Sigmoid colon (tissue), 7 donors: Measurements from ENCODE around the gene OOSP3. TPM values are rescaled to one million over a fixed set of nuclear protein-coding genes. Genes with fewer than 3 reads are reported as not detected.

Experiments
- DNase-seq: peaks from one replicate; pipeline ENCODE4 v3.0.0-alpha.2; 2019
- H3K27ac ChIP-seq, 4 donors: fragments of 200-600 bp; sonication (generic); one replicate each; pipeline ENCODE4 v1.5.1; 2016 to 2019; ENCODE audit warnings: mild to moderate bottlenecking in 1 of 4
- H3K27me3 ChIP-seq, 3 donors: fragments of 200-600 bp; sonication (generic); one replicate each; pipeline ENCODE4 v1.5.1; 2019; ENCODE audit warnings: mild to moderate bottlenecking in 1 of 3
- H3K36me3 ChIP-seq, 4 donors: fragments of 200-600 bp; sonication (generic); one replicate each; pipeline ENCODE4 v1.5.1; 2016 to 2019
- H3K4me1 ChIP-seq, 4 donors: fragments of 200-600 bp; sonication (generic); one replicate each; pipeline ENCODE4 v1.5.1; 2017 to 2019
- H3K4me3 ChIP-seq, 4 donors: fragments of 200-600 bp; sonication (generic); one replicate each; pipeline ENCODE4 v1.5.1; 2017 to 2019; ENCODE audit warnings: mild to moderate bottlenecking in 2 of 4, moderate library complexity in 1 of 4
- H3K9me3 ChIP-seq, 4 donors: fragments of 200-600 bp in 3 of 4; sonication (generic) in 3 of 4; one replicate each; pipeline versions ENCODE4 v1.5.1 to v1.6.1; 2013 to 2019
- CTCF ChIP-seq, 4 experiments: fragments of 450-650 bp in 3 of 4; fragments of 200-600 bp in 1 of 4; IDR thresholded peaks; one replicate each; pipeline ENCODE4 v1.5.1; 2016 to 2019; ENCODE audit warnings: antibody characterized with exemption in 4 of 4, mild to moderate bottlenecking in 3 of 4, moderate library complexity in 2 of 4
- EP300 ChIP-seq, 4 donors: sonication (generic); formaldehyde crosslinking; IDR thresholded peaks; one replicate each; pipeline ENCODE4 v1.6.1; 2017; ENCODE audit warnings: antibody characterized with exemption in 4 of 4
- POLR2A ChIP-seq, 2 donors: fragments of 450-650 bp; IDR thresholded peaks; one replicate each; pipeline ENCODE4 v1.6.1; 2016; ENCODE audit warnings: antibody characterized with exemption in 2 of 2, mild to moderate bottlenecking in 2 of 2, moderate library complexity in 2 of 2
- POLR2AphosphoS5 ChIP-seq, 4 donors: sonication (generic); formaldehyde crosslinking; IDR thresholded peaks; one replicate each; pipeline ENCODE4 v1.6.1; 2017; ENCODE audit warnings: antibody characterized with exemption in 4 of 4
- WGBS, 2 donors: extraction: QIAGEN DNeasy Blood & Tissue Kit; methylation state at CpG; one replicate each; pipeline ENCODE4 v1.1.7; 2013; 5-methylcytosine and 5-hydroxymethylcytosine counted together
- intact Hi-C: fragments of 100-400 bp; cut with DNase I; formaldehyde crosslinking; loops from one replicate; pipeline ENCODE4 v1.15.1; 2023
- polyA plus RNA-seq, 3 donors: library from polyadenylated mRNA; stranded (reverse); fragments of 200-250 nt; gene quantifications; one replicate each; pipeline ENCODE4 v1.2.3, GENCODE V29; 2013
- total RNA-seq, 4 donors: library from RNA; depleted of rRNA; stranded (reverse); fragments of >200 nt; gene quantifications; one replicate each; pipeline ENCODE4 v1.1.0, GENCODE V29; 2016
- donor health status: healthy with polysubstance abuse.
- donor health status: Bipolar disorder and iron deficiency.
- donor health status: healthy.

OOSP3 gene
- total and polyA plus RNA-seq, 7 donors, result not detected

GRCh38 chr11:59938718-59939117, 60.1 kb downstream of the OOSP3 start:
- no peaks in the 10 kb centered on the region for H3K27me3 ChIP-seq
- 91 to 98% methylated on average over 3 of the region's 3 CpGs for WGBS, 2 donors
- TF ChIP-seq POLR2AphosphoS5 (IDR thresholded peaks at IDR 0.05) (no peak), POLR2A (IDR thresholded peaks at IDR 0.05) (no peak), CTCF (IDR thresholded peaks at IDR 0.05) (no peak), EP300 (IDR thresholded peaks at IDR 0.05) (no peak)
- H3K4me1 ChIP-seq, result no peaks in the 10 kb centered on the region
- no peaks in the 10 kb centered on the region for H3K9me3 ChIP-seq
- no peaks in the 10 kb centered on the region for H3K36me3 ChIP-seq
- no peak overlapping the region for H3K27ac ChIP-seq
- no peak for DNase-seq
- no peak overlapping the region for H3K4me3 ChIP-seq
- intact Hi-C loops, result no loop called here

- H3K4me3 ChIP-seq, result no peak overlapping the region
- intact Hi-C loops, result no loop called here
- WGBS, 2 donors, result 82 to 84% methylated on average over 2 of the region's 2 CpGs
- no peaks in the 10 kb centered on the region for H3K36me3 ChIP-seq
- DNase-seq, result no peak
- no peaks in the 10 kb centered on the region for H3K27me3 ChIP-seq
- no peak overlapping the region for H3K27ac ChIP-seq
- TF ChIP-seq POLR2AphosphoS5 (IDR thresholded peaks at IDR 0.05), result no peak
- no peak for TF ChIP-seq CTCF (IDR thresholded peaks at IDR 0.05)
- no peak for TF ChIP-seq EP300 (IDR thresholded peaks at IDR 0.05)
- no peak for TF ChIP-seq POLR2A (IDR thresholded peaks at IDR 0.05)
- H3K4me1 ChIP-seq, result no peaks in the 10 kb centered on the region
- H3K9me3 ChIP-seq, result no peaks in the 10 kb centered on the region
These were observed 60.9 kb downstream of the OOSP3 start for GRCh38 chr11:59939482-59939881.

GRCh38 chr11:59941091-59941490, 62.5 kb downstream of the OOSP3 start:
- 87 to 89% methylated on average over 4 of the region's 4 CpGs for WGBS, 2 donors
- Histone ChIP-seq H3K36me3 (no peaks in the 10 kb centered on the region), H3K27me3 (no peaks in the 10 kb centered on the region), H3K4me3 (no peak overlapping the region), H3K4me1 (no peaks in the 10 kb centered on the region), H3K27ac (no peak overlapping the region), H3K9me3 (no peaks in the 10 kb centered on the region)
- intact Hi-C loops, result no loop called here
- no peak for TF ChIP-seq POLR2AphosphoS5 (IDR thresholded peaks at IDR 0.05)
- TF ChIP-seq CTCF (IDR thresholded peaks at IDR 0.05), result no peak
- TF ChIP-seq POLR2A (IDR thresholded peaks at IDR 0.05), result no peak
- TF ChIP-seq EP300 (IDR thresholded peaks at IDR 0.05), result no peak
- DNase-seq, result no peak

- Histone ChIP-seq H3K27me3 (no peaks in the 10 kb centered on the region), H3K27ac (no peak overlapping the region), H3K36me3 (no peaks in the 10 kb centered on the region), H3K9me3 (no peaks in the 10 kb centered on the region), H3K4me1 (no peaks in the 10 kb centered on the region), H3K4me3 (no peak overlapping the region)
- 94 to 97% methylated on average over 3 of the region's 3 CpGs for WGBS, 2 donors
- TF ChIP-seq EP300 (IDR thresholded peaks at IDR 0.05) (no peak), POLR2AphosphoS5 (IDR thresholded peaks at IDR 0.05) (no peak), CTCF (IDR thresholded peaks at IDR 0.05) (no peak), POLR2A (IDR thresholded peaks at IDR 0.05) (no peak)
- no peak for DNase-seq
- intact Hi-C loops, result no loop called here
These were observed 65.6 kb downstream of the OOSP3 start for GRCh38 chr11:59943997-59944714.

- TF ChIP-seq CTCF (IDR thresholded peaks at IDR 0.05) (no peak), EP300 (IDR thresholded peaks at IDR 0.05) (no peak), POLR2AphosphoS5 (IDR thresholded peaks at IDR 0.05) (no peak), POLR2A (IDR thresholded peaks at IDR 0.05) (no peak)
- no peak overlapping the region for H3K27ac ChIP-seq
- H3K36me3 ChIP-seq, result no peaks in the 10 kb centered on the region
- H3K4me3 ChIP-seq, result no peak overlapping the region
- no peaks in the 10 kb centered on the region for H3K9me3 ChIP-seq
- H3K27me3 ChIP-seq, result no peaks in the 10 kb centered on the region
- intact Hi-C loops, result no loop called here
- 71 to 87% methylated on average over 2 of the region's 2 CpGs for WGBS, 2 donors
- DNase-seq, result no peak
- H3K4me1 ChIP-seq, result no peaks in the 10 kb centered on the region
These were observed 66.1 kb downstream of the OOSP3 start for GRCh38 chr11:59944720-59945119.
